HCT116 (cell line): ENCODE measurements around the gene SGIP1. TPM values are rescaled to one million over a fixed set of nuclear protein-coding genes. Genes with fewer than 3 reads are reported as not detected.

Experiments
- ATAC-seq: fragments of 200-7000 bp; cut with Tn5 transposase; 2 replicates; pipeline ENCODE4 v1.9.1; 2020; ENCODE audit warnings: mild to moderate bottlenecking, moderate library complexity
- BruUV-seq: library from RNA; stranded (reverse); fragments of 400-500 nt; replicated peaks from 2 replicates; lab custom pipeline; 2021; lab: Mats Ljungman, UMichigan
- CTCF ChIA-PET: fragments of 300-600 bp; sonication (Branson Sonifier 250); formaldehyde crosslinking; loops from one replicate; lab custom pipeline; 2021; ENCODE audit warnings: antibody characterized with exemption; lab: Charles Lee
- POLR2A ChIA-PET: fragments of 300-600, 350-600 bp; sonication (Branson Sonifier 250); formaldehyde crosslinking; loops from one replicate; lab custom pipeline; 2021; ENCODE audit warnings: antibody characterized with exemption; lab: Charles Lee
- RAD21 ChIA-PET, 2 experiments: fragments of 300-600 bp; sonication (Branson Sonifier 250); formaldehyde crosslinking; loops; one replicate each; lab custom pipeline; 2023; ENCODE audit warnings: low total read pairs in 2 of 2; ENCODE audit not compliant: uncharacterized antibody in 2 of 2, unreplicated experiment in 2 of 2, low non-redundant PET in 1 of 2; lab: Charles Lee
- DNase-seq: peaks from one replicate; pipeline ENCODE4 v3.0.0-alpha.2; 2010; ENCODE audit warnings: low read depth, low spot score
- H2AFZ ChIP-seq: fragments of 200-600 bp; shearing (Covaris generic), sonication (generic); 2 replicates; pipeline ENCODE4 v1.6.1; 2017; ENCODE audit warnings: low read depth, mixed run types, mixed read lengths, antibody characterized with exemption, low read length; ENCODE audit not compliant: poor library complexity, severe bottlenecking
- H3K27ac ChIP-seq: 2 replicates; pipeline ENCODE4 v1.5.1; 2012; ENCODE audit warnings: low read depth, low read length
- H3K27me3 ChIP-seq: fragments of 200-600 bp; sonication (generic); 2 replicates; pipeline ENCODE4 v1.6.1; 2016; ENCODE audit warnings: mixed run types, low read length, mixed read lengths; ENCODE audit not compliant: insufficient read depth
- H3K36me3 ChIP-seq, 2 experiments: fragments of 200-500 bp in 1 of 2; fragments of 200-600 bp in 1 of 2; sonication (Bioruptor generic) in 1 of 2; sonication (generic) in 1 of 2; 2 replicates each; pipeline versions ENCODE4 v1.5.1 to v1.6.1; 2014 to 2016; ENCODE audit warnings: low read length in 2 of 2, inconsistent platforms in 1 of 2, mixed read lengths in 1 of 2, mixed run types in 1 of 2; ENCODE audit not compliant: insufficient read depth in 2 of 2, control insufficient read depth in 1 of 2
- H3K4me1 ChIP-seq, 2 experiments: fragments of 200-600 bp in 1 of 2; sonication (generic) in 1 of 2; 2 replicates each; pipeline versions ENCODE4 v1.5.1 to v1.6.1; 2012 to 2017; ENCODE audit warnings: low read length in 2 of 2, inconsistent platforms in 1 of 2, mild to moderate bottlenecking in 1 of 2, mixed read lengths in 1 of 2, mixed run types in 1 of 2, moderate library complexity in 1 of 2; ENCODE audit not compliant: insufficient read depth in 2 of 2, control insufficient read depth in 1 of 2
- H3K4me2 ChIP-seq: fragments of 200-600 bp; sonication (generic); 2 replicates; pipeline ENCODE4 v1.6.1; 2017; ENCODE audit warnings: mixed run types, low read length, mixed read lengths
- H3K4me3 ChIP-seq, 2 experiments: fragments of 200-600 bp in 1 of 2; sonication (generic) in 1 of 2; replicated peaks in 1 of 2; 2 replicates each; pipeline ENCODE4 v1.5.1; 2011 to 2016; ENCODE audit warnings: low read length in 2 of 2, control low read depth in 1 of 2, low read depth in 1 of 2, mild to moderate bottlenecking in 1 of 2, mixed read lengths in 1 of 2, mixed run types in 1 of 2
- H3K79me2 ChIP-seq: fragments of 200-600 bp; sonication (generic); 2 replicates; pipeline ENCODE4 v1.6.1; 2017; ENCODE audit warnings: mild to moderate bottlenecking, mixed run types, low read length, moderate library complexity, mixed read lengths; ENCODE audit not compliant: insufficient read depth
- H3K9ac ChIP-seq: fragments of 200-600 bp; sonication (generic); 2 replicates; pipeline ENCODE4 v1.6.1; 2016; ENCODE audit warnings: low read length, mixed read lengths
- H3K9me2 ChIP-seq: fragments of 200-600 bp; sonication (generic), shearing (Covaris generic); 2 replicates; pipeline ENCODE4 v1.6.1; 2017; ENCODE audit warnings: mixed run types, mild to moderate bottlenecking, moderate library complexity; ENCODE audit not compliant: insufficient read depth
- H3K9me3 ChIP-seq, 2 experiments: fragments of 200-500 bp in 1 of 2; fragments of 200-600 bp in 1 of 2; sonication (Bioruptor generic) in 1 of 2; sonication (generic) in 1 of 2; 2 replicates each; pipeline ENCODE4 v1.6.1; 2014 to 2017; ENCODE audit warnings: low read length in 2 of 2, mixed read lengths in 2 of 2, inconsistent platforms in 1 of 2, low read depth in 1 of 2, mild to moderate bottlenecking in 1 of 2, mixed run types in 1 of 2, moderate library complexity in 1 of 2; ENCODE audit not compliant: control insufficient read depth in 1 of 2, insufficient read depth in 1 of 2
- H4K20me1 ChIP-seq: fragments of 200-600 bp; sonication (generic), shearing (Covaris generic); 2 replicates; pipeline ENCODE4 v1.6.1; 2017; ENCODE audit warnings: mixed run types, mild to moderate bottlenecking, moderate library complexity; ENCODE audit not compliant: insufficient read depth
- ATF3 ChIP-seq: IDR thresholded peaks from 2 replicates; pipeline ENCODE4 v1.6.1; 2012
- CBX3 ChIP-seq: IDR thresholded peaks from 2 replicates; pipeline ENCODE4 v1.6.1; 2012; ENCODE audit warnings: low read depth
- CEBPB ChIP-seq: IDR thresholded peaks from 2 replicates; pipeline ENCODE4 v1.6.1; 2012; ENCODE audit warnings: low read depth
- CTCF ChIP-seq, 3 experiments: fragments of 200-600 bp in 1 of 3; sonication (generic) in 1 of 3; IDR thresholded peaks in 2 of 3; conservative IDR thresholded peaks in 1 of 3; 2 replicates each; pipeline ENCODE4 v1.5.1; 2012 to 2017; ENCODE audit warnings: low read depth in 2 of 3, low read length in 2 of 3, antibody characterized with exemption in 1 of 3, borderline replicate concordance in 1 of 3, control low read depth in 1 of 3, mild to moderate bottlenecking in 1 of 3, mixed read lengths in 1 of 3, mixed run types in 1 of 3, moderate library complexity in 1 of 3; ENCODE audit not compliant: insufficient read depth in 1 of 3
- EGR1 ChIP-seq: IDR thresholded peaks from 2 replicates; pipeline ENCODE4 v1.6.1; 2012; ENCODE audit warnings: low read depth
- ELF1 ChIP-seq: IDR thresholded peaks from 2 replicates; pipeline ENCODE4 v1.6.1; 2012; ENCODE audit warnings: low read depth, borderline replicate concordance
- EZH2 ChIP-seq: fragments of 200-600 bp; sonication (generic); IDR thresholded peaks from 2 replicates; pipeline ENCODE4 v1.6.1; 2017; ENCODE audit warnings: antibody characterized with exemption, mixed run types
- EZH2phosphoT487 ChIP-seq: fragments of 200-600 bp; IDR thresholded peaks from 2 replicates; pipeline ENCODE4 v1.6.1; 2018; ENCODE audit warnings: antibody characterized with exemption, borderline replicate concordance
- FOSL1 ChIP-seq: IDR thresholded peaks from 2 replicates; pipeline ENCODE4 v1.6.1; 2012; ENCODE audit warnings: low read depth
- JUND ChIP-seq: IDR thresholded peaks from 2 replicates; pipeline ENCODE4 v1.6.1; 2012
- POLR2AphosphoS5 ChIP-seq: IDR thresholded peaks from 2 replicates; pipeline ENCODE4 v1.6.1; 2011; ENCODE audit warnings: mild to moderate bottlenecking, low read depth, low read length, moderate library complexity
- SIN3A ChIP-seq: IDR thresholded peaks from 2 replicates; pipeline ENCODE4 v1.6.1; 2012; ENCODE audit warnings: low read depth
- SRF ChIP-seq: IDR thresholded peaks from 2 replicates; pipeline ENCODE4 v1.6.1; 2012; ENCODE audit warnings: low read depth
- TCF7L2 ChIP-seq: IDR thresholded peaks from 2 replicates; pipeline ENCODE4 v1.7.0; 2011; ENCODE audit warnings: borderline replicate concordance, inconsistent platforms; ENCODE audit not compliant: insufficient read depth, insufficient read length; ENCODE audit errors: extremely low read depth
- ZFX ChIP-seq: fragments of 450-650 bp; IDR thresholded peaks from 2 replicates; pipeline ENCODE4 v1.6.1; 2017
- ZNF274 ChIP-seq: fragments of 200-500 bp; sonication (Bioruptor generic); IDR thresholded peaks from 2 replicates; pipeline ENCODE4 v1.6.1; 2014; ENCODE audit warnings: mild to moderate bottlenecking, low read depth, low read length, inconsistent platforms
- intact Hi-C: fragments of 100-400 bp; cut with micrococcal nuclease; formaldehyde crosslinking; loops from 2 replicates; pipeline ENCODE4 v1.10.0; 2022
- total RNA-seq: library from RNA; stranded (reverse); gene quantifications from one replicate; pipeline ENCODE4 v1.2.1, GENCODE V29; 2021; ENCODE audit not compliant: unreplicated experiment
- TF ChIP-seq, protein P1 (sequence below): IDR thresholded peaks from 2 replicates; pipeline ENCODE4 v1.6.1; 2011; ENCODE audit warnings: mild to moderate bottlenecking, low read length, moderate library complexity; ENCODE audit not compliant: insufficient replicate concordance; ENCODE audit errors: extremely low read depth
- TF ChIP-seq, protein P2 (sequence below): IDR thresholded peaks from 2 replicates; pipeline ENCODE4 v1.6.1; 2012; ENCODE audit warnings: low read depth
- TF ChIP-seq, protein P3 (sequence below): IDR thresholded peaks from 2 replicates; pipeline ENCODE4 v1.6.1; 2012

Gene SGIP1
- total RNA-seq, 1 experiment from 2014 or later = 0.15 TPM

DNA sequence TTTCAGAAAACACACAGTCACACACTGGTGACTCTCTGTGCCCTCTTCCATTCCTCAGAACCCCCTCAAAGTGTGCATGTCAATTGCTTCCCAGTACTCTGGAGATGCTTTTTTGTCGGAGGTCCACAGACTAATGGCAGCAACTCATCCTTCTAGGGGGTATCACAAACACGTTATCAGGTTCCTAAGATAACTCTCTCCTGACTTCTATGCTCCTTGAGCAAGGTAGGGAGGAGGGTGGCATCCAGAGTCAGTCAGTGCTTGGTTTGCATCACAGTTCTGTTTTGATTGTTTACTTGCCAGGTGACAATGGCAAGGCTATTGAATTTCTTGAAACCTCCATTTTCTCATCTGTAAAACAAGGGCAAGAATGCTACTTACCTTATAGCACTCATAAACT lies 178.9 kb downstream of the SGIP1 start:
- Histone ChIP-seq H3K79me2 (no peaks in the 10 kb centered on the region), H3K27me3 (no peaks in the 10 kb centered on the region), H3K4me3 (no peak overlapping the region), H3K9me3 (no peaks in the 10 kb centered on the region), H3K4me2 (no peak overlapping the region), H3K9ac (no peak overlapping the region), H3K27ac (no peak overlapping the region), H4K20me1 (no peaks in the 10 kb centered on the region), H3K36me3 (no peaks in the 10 kb centered on the region), H3K9me2 (no peaks in the 10 kb centered on the region), H2AFZ (peak overlapping the region; percentile 28), H3K4me1 (no peaks in the 10 kb centered on the region)
- ChIA-PET RAD21 (no interaction called here), CTCF (no interaction called here), POLR2A (no interaction called here)
- intact Hi-C loops = no loop called here
- TF ChIP-seq TCF7L2 (no peak), CBX3 (no peak), EZH2 (no peak), POLR2AphosphoS5 (no peak), ATF3 (no peak), FOSL1 (no peak), SRF (no peak), CEBPB (no peak), EGR1 (no peak), ZNF274 (no peak), JUND (no peak), ZFX (no peak), SIN3A (no peak), CTCF (IDR thresholded peaks at IDR 0.05 in 2 of 3, conservative IDR thresholded peaks at IDR 0.05 in 1 of 3; ENCODE audit: borderline replicate concordance in 1 of 3, insufficient read depth in 1 of 3, low read depth in 2 of 3, low read length in 2 of 3) (no peak), EZH2phosphoT487 (no peak), ELF1 (no peak)
- TF ChIP-seq, protein P1, sequence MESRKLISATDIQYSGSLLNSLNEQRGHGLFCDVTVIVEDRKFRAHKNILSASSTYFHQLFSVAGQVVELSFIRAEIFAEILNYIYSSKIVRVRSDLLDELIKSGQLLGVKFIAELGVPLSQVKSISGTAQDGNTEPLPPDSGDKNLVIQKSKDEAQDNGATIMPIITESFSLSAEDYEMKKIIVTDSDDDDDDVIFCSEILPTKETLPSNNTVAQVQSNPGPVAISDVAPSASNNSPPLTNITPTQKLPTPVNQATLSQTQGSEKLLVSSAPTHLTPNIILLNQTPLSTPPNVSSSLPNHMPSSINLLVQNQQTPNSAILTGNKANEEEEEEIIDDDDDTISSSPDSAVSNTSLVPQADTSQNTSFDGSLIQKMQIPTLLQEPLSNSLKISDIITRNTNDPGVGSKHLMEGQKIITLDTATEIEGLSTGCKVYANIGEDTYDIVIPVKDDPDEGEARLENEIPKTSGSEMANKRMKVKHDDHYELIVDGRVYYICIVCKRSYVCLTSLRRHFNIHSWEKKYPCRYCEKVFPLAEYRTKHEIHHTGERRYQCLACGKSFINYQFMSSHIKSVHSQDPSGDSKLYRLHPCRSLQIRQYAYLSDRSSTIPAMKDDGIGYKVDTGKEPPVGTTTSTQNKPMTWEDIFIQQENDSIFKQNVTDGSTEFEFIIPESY = no peak
- TF ChIP-seq, protein P2, sequence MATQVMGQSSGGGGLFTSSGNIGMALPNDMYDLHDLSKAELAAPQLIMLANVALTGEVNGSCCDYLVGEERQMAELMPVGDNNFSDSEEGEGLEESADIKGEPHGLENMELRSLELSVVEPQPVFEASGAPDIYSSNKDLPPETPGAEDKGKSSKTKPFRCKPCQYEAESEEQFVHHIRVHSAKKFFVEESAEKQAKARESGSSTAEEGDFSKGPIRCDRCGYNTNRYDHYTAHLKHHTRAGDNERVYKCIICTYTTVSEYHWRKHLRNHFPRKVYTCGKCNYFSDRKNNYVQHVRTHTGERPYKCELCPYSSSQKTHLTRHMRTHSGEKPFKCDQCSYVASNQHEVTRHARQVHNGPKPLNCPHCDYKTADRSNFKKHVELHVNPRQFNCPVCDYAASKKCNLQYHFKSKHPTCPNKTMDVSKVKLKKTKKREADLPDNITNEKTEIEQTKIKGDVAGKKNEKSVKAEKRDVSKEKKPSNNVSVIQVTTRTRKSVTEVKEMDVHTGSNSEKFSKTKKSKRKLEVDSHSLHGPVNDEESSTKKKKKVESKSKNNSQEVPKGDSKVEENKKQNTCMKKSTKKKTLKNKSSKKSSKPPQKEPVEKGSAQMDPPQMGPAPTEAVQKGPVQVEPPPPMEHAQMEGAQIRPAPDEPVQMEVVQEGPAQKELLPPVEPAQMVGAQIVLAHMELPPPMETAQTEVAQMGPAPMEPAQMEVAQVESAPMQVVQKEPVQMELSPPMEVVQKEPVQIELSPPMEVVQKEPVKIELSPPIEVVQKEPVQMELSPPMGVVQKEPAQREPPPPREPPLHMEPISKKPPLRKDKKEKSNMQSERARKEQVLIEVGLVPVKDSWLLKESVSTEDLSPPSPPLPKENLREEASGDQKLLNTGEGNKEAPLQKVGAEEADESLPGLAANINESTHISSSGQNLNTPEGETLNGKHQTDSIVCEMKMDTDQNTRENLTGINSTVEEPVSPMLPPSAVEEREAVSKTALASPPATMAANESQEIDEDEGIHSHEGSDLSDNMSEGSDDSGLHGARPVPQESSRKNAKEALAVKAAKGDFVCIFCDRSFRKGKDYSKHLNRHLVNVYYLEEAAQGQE = no peak
- TF ChIP-seq, protein P3, sequence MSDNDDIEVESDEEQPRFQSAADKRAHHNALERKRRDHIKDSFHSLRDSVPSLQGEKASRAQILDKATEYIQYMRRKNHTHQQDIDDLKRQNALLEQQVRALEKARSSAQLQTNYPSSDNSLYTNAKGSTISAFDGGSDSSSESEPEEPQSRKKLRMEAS = no peak
- ATAC-seq (no peak), DNase-seq (no peak)
- BruUV-seq = no TSS peak
